Sciatic nerve (tissue), 2 donors: ENCODE results near the gene C3orf20. TPM values are rescaled to one million over a fixed set of nuclear protein-coding genes. Genes with fewer than 3 reads are reported as not detected.

ENCODE experiments used
- ATAC-seq: fragments of 200-7000 bp; cut with Tn5 transposase; one replicate; pipeline ENCODE4 v1.9.1; 2020; ENCODE audit warnings: mild to moderate bottlenecking, moderate library complexity
- DNase-seq: peaks from one replicate; pipeline ENCODE4 v3.0.0-alpha.2; 2020; ENCODE audit warnings: low spot score
- intact Hi-C: fragments of 100-400 bp; cut with DNase I; formaldehyde crosslinking; loops from one replicate; pipeline ENCODE4 v1.14.2; 2022
- total RNA-seq: library from RNA; stranded (reverse); fragmentation: NEBNext Ultra II Directional; extraction: Animal tissue kit (Norgen Biotek cat#: 25700); gene quantifications from one replicate; pipeline ENCODE4 v1.2.1, GENCODE V29; 2021
- donor health status: DM: no; HTN: no; CAD: no.
- donor health status: DM: no; HTN: no; CAD: no.

Gene C3orf20
- 0.18 TPM for total RNA-seq

- no peak for ATAC-seq
- DNase-seq = no peak
- intact Hi-C loops = loop anchor here (10.0 kb wide), 1 partner anchor 250 kb away; no protein-coding TSS in a partner anchor
Measured at GRCh38 chr3:14674841-14675240, at the start of gene C3orf20. C3orf20 (plus strand) TSS chr3:14675141; CDS start chr3:14682714, 7,573 bp downstream.

GRCh38 chr3:14625443-14625842 is 49.5 kb upstream of the C3orf20 start:
- DNase-seq (no peak), ATAC-seq (no peak)
- intact Hi-C loops = no loop called here

- ATAC-seq = no peak
- intact Hi-C loops = no loop called here
- no peak for DNase-seq
Measured at GRCh38 chr3:14627815-14628214, 47.1 kb upstream of the C3orf20 start.

GRCh38 chr3:14628406-14628805 is 46.5 kb upstream of the C3orf20 start:
- intact Hi-C loops = no loop called here
- ATAC-seq (no peak), DNase-seq (no peak)

GRCh38 chr3:14630404-14631100 is 44.4 kb upstream of the C3orf20 start:
- ATAC-seq (no peak), DNase-seq (no peak)
- intact Hi-C loops = no loop called here

GRCh38 chr3:14631101-14631497 is 43.8 kb upstream of the C3orf20 start:
- intact Hi-C loops = no loop called here
- ATAC-seq (no peak), DNase-seq (no peak)

- intact Hi-C loops = no loop called here
- ATAC-seq = no peak
Measured at GRCh38 chr3:14631687-14632441, 43.1 kb upstream of the C3orf20 start.

GRCh38 chr3:14632442-14632930 is 42.5 kb upstream of the C3orf20 start:
- DNase-seq (no peak), ATAC-seq (no peak)
- intact Hi-C loops = no loop called here

More at GRCh38 chr3:14631687-14632441, 43.1 kb upstream of the C3orf20 start:
- DNase-seq = no peak

GRCh38 chr3:14633417-14633816 is 41.5 kb upstream of the C3orf20 start:
- DNase-seq = no peak
- no peak for ATAC-seq

GRCh38 chr3:14633819-14634424 is 41.0 kb upstream of the C3orf20 start:
- intact Hi-C loops = no loop called here
- DNase-seq (no peak), ATAC-seq (no peak)

More at GRCh38 chr3:14633417-14633816, 41.5 kb upstream of the C3orf20 start:
- intact Hi-C loops = no loop called here

- intact Hi-C loops = no loop called here
- DNase-seq (no peak), ATAC-seq (no peak)
Measured at GRCh38 chr3:14634763-14635400, 40.1 kb upstream of the C3orf20 start.

GRCh38 chr3:14636496-14637087 is 38.3 kb upstream of the C3orf20 start:
- DNase-seq = no peak
- intact Hi-C loops = no loop called here
- ATAC-seq = no peak

- intact Hi-C loops = no loop called here
- DNase-seq = no peak
- ATAC-seq = no peak
Measured at GRCh38 chr3:14640157-14640562, 34.8 kb upstream of the C3orf20 start.

- ATAC-seq = no peak
- intact Hi-C loops = no loop called here
Measured at GRCh38 chr3:14640734-14641133, 34.2 kb upstream of the C3orf20 start.

GRCh38 chr3:14641346-14641745 is 33.6 kb upstream of the C3orf20 start:
- intact Hi-C loops = no loop called here
- DNase-seq (no peak), ATAC-seq (no peak)

More at GRCh38 chr3:14640734-14641133, 34.2 kb upstream of the C3orf20 start:
- DNase-seq = no peak

GRCh38 chr3:14645453-14645852 is 29.5 kb upstream of the C3orf20 start:
- intact Hi-C loops = no loop called here
- DNase-seq (no peak), ATAC-seq (no peak)

GRCh38 chr3:14646131-14646573 is 28.8 kb upstream of the C3orf20 start:
- intact Hi-C loops = no loop called here
- DNase-seq (no peak), ATAC-seq (no peak)

GRCh38 chr3:14646589-14647413 is 28.1 kb upstream of the C3orf20 start:
- DNase-seq (no peak), ATAC-seq (no peak)
- intact Hi-C loops = no loop called here
